Activated gamma-delta T cell (primary cell): Measurements from ENCODE around the gene MYO1B.

ENCODE experiments used
- DNase-seq: peaks from one replicate; lab custom pipeline; 2025; lab: John Stamatoyannopoulos, UW

Gene MYO1B

DNA sequence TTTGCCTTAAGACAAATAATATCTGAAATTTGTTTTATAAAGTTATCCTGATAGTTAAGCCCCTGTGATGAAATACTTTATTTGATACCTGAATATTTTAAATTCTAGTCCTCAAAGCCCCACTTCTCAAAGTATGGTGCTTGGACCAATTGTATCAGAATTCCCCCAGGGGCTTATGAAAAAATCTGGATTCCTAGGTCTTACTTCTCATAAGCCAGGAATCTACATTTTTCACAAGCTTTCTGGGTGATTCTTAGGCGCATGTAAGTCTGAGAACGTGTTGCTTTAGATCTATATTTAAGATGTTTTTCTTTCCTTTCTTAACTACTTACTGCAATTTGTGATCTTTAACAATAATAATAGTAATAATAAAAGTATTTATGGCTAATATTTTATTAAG, 53.1 kb downstream of the MYO1B start:
- DNase-seq, result no peak

- DNase-seq, result no peak
Measured at GRCh38 chr2:191299010-191299409, 53.8 kb downstream of the MYO1B start.

- no peak for DNase-seq
Measured at GRCh38 chr2:191299866-191300265, 54.7 kb downstream of the MYO1B start.

DNA sequence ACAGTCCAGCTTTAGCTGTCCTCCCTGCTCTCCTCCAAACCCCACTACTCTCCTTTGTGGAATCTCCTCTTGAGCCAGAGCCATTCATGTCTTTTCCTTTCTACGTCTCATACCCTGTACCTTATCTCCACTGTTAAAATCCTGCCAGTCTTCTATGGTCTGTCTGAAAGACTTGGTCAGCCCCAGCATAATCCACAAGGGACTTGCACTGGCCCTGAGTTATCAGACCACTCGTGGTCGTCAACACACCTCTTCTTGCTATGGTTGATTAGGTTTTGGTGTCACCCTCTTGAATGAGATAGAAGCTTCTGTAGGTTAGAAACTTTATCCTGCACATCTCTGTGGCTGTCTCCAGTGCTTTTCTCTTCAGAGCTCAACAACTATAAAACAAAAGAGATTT, 56.8 kb downstream of the MYO1B start:
- DNase-seq, result no peak

- DNase-seq, result no peak
Measured at GRCh38 chr2:191302459-191303139, 57.4 kb downstream of the MYO1B start.

DNA sequence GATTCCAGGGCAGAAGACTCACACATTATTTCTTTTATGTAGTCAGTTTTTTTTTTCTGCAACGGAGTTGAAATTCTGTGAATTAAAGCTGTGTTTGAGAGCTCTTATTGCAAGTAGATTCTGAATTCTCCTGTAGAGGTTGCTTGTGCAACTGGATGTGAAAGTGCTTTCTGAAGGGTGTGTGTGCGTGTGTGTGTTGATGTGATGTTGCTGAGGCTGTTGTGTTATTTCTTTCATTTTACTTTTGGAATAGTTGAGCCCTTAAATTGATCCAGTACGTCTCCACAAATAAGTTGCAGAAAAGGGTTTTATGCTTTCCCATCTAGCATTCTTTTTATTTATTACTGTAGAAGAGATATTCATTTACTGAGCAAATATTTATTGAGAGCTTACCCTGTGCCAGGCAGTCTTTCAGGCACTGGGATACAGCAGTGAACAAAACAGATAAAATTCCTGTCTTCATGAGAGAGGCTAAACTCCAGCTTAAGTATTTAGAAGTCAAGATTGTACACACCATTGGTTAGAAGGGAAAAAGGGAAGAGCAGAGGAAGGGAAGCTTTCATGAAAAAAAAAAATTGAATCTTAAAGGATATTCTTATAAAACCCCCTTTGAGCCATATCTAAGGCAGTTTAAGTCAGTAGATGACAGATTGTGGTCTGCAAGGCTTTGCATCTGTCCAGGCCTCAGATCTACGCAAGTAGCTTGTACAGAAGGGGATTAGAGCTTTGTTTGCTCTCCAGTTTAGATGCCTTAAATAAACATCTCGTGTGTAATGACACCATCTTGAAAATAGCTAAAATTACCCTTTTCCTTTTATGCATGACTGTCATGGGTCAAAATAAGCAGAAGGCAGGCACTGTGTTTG, 58.2 kb downstream of the MYO1B start:
- no peak for DNase-seq

GRCh38 chr2:191304939-191305875, 60.0 kb downstream of the MYO1B start:
- no peak for DNase-seq

DNA sequence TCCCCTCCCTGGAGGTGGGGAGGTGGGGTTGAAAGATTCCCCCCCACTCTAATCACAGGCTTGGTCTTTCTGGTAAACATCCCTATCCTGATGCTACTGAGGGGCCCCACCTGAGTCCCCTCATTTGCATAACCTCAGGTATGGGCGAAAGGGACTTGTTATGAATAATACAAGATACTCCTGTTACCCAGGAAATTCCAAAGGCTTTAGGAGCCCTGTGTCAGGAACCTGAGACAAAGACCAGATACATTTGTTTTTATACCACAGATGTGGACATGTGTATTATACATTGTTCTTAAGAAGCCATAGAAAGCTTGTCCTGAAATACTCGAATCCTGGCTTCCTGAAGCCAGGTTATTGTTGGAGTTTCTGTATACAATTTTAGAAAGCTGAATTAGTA, 62.8 kb downstream of the MYO1B start:
- no peak for DNase-seq

DNA sequence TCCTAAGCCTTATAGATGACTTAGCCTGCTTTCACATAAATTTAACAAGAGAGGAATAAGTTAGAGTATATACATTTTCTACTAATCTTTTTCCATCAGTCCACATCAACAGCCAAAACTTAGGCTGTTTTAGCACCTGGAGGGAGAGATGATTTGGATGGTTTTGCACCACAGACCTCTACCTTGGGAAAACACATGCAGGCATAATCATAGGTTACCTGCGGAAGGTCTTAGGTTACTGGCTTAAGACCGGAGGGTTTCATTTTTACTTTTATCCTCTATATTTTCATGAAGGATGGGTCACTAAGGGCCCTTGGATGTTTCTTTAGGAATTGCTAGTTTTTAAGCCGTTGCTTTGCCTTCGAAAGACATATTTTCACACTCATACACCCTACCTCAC, 66.0 kb downstream of the MYO1B start:
- DNase-seq, result no peak

DNA sequence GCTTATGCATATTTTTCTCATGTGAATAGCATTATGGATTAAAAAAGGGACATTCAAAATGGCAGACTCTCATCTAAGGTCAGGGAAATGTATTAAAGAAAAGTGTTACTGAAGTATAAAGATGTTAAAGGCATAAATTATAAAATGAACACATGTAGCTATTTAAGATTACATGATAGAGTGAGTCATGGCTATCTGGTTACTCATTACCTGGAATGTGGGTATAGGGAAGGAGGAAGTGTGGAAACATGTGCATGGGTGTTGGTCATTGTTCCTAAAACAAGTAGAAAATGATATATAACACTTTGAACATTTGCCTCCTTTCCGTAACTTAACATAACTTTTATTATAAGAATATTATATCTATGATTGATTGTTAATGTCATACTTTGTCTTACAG, 66.4 kb downstream of the MYO1B start:
- DNase-seq, result no peak

GRCh38 chr2:191312163-191312562, 67.0 kb downstream of the MYO1B start:
- DNase-seq, result no peak

- no peak for DNase-seq
Measured at GRCh38 chr2:191312662-191313061, 67.5 kb downstream of the MYO1B start.

GRCh38 chr2:191314697-191315364, 69.6 kb downstream of the MYO1B start:
- DNase-seq, result no peak

DNA sequence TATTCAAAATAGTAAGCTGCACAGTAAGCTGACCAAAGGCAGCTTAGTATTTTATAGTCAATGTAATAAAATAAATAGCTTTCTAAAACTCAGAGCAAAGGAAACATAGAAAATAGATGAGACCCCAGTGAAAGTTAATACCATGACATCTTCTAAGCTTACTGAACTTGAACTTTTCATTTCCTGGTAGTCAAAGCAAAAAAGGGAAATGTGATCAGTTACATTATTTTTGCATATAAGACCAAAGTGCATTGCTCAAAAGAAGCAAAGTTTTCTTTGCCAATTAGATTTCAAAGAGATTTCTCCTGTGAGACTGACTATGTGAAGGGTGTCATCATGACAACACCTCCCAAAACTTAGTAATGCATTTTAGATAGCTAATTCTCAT, 70.2 kb downstream of the MYO1B start:
- no peak for DNase-seq

DNA sequence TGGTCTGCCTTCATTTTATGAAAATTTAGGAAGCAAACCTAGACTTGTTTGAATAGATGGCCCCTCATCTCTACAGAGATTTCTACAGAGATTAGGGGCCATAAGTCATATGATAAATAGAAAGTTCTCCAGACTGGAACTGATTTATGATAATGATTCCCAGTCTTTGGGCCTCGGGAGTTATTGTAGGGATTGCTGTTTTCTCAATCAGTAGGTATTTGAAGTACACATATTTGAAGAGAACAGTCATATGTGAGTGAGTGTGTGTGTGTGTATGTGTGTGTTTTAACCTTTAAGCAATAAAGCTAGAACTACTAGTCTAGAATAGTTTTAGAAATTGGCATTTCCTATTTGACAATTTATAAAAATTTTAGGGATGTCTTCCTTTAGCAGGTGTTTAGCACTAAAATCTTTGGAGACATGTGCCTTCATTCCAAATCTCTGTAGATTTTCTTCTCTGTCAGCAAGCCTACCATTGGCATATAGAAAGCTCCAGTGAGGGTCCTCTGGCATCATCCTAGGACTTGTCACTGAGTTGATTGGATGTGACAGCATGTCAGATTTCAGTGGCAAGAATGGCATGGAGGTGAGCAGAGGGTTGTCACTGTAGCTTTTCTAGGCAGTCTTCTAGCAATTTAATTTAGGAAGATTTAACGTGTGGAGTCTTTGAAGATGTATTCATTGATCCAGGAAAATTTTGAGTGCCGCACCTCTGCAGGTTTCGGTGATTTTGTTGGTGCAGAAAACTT, 71.2 kb downstream of the MYO1B start:
- DNase-seq, result no peak

- DNase-seq, result no peak
Measured at GRCh38 chr2:191318037-191318728, 73.0 kb downstream of the MYO1B start.

DNA sequence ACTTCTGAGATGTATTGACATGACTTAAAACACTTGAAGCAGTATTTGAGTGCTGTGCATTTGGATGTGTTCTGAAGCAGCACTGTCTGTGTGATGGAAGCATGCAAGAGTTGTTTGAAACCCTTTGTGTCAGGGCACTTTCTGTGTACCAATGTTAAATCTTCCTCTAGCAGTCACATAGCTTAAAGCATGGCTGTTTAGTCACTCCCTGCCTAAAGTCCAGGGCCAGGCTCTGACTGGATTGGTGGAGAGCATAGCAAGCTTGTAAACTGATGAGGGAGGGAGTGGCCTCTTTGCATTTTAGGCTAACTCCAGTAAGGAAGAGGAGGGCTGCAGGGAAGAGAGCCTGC, 73.5 kb downstream of the MYO1B start:
- no peak for DNase-seq

- DNase-seq, result no peak
Measured at GRCh38 chr2:191319186-191319585, 74.0 kb downstream of the MYO1B start.

DNA sequence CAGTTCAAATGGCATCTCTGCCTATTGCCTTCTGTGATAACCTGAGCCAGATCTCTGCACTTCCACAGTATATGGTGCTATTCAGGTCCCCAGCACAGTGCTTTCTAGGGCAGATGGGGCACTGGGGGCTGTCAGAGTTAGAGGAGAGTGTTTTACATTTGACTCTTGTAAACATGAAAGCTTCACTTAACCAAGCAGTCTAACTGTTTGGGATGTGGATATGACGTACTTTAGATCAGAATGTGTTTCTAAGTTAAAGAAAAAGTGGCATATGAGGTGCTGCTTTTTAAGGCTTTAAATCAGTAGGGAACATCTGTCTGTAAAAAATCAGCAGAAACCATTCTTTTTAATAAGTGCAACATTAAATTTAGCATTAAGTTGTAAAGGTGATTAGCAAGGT, 75.7 kb downstream of the MYO1B start:
- DNase-seq, result no peak

GRCh38 chr2:191321861-191322662, 76.9 kb downstream of the MYO1B start:
- DNase-seq, result no peak
